Measurements from ENCODE around the gene TEDC1.

The TEDC1 gene

GRCh38 chr14:105473677-105474482 is 17.2 kb upstream of the TEDC1 start (continued):
- peak; percentile 83 for TF ChIP-seq ZBTB10 (tag by site-specific recombination; IDR thresholded peaks at IDR 0.05)
- no peak for TF ChIP-seq HOXD13 (CRISPR knock-in tag; IDR thresholded peaks at IDR 0.05; ENCODE audit: borderline replicate concordance)
- TF ChIP-seq KLF16 (tag by site-specific recombination; IDR thresholded peaks at IDR 0.05): peak; percentile 84; the same call in 1 of the 2 replicates
- no peak for TF ChIP-seq TRIM28 (IDR thresholded peaks at IDR 0.05; ENCODE audit: borderline replicate concordance, low read length)
- no peak for TF ChIP-seq ZNF544 (tag by site-specific recombination; IDR thresholded peaks at IDR 0.05)
- TF ChIP-seq ZNF639 (tag by site-specific recombination; IDR thresholded peaks at IDR 0.05): no peak
- TF ChIP-seq ZNF701 (tag by site-specific recombination; IDR thresholded peaks at IDR 0.05): no peak
- peak; percentile 95 for TF ChIP-seq PATZ1 (tag by site-specific recombination; IDR thresholded peaks at IDR 0.05)
- no peak for TF ChIP-seq ZNF184 (tag by site-specific recombination; IDR thresholded peaks at IDR 0.05)
- TF ChIP-seq ZNF449 (tag by site-specific recombination; IDR thresholded peaks at IDR 0.05): no peak
- no peak for TF ChIP-seq ZNF266 (tag by site-specific recombination; IDR thresholded peaks at IDR 0.05; ENCODE audit: low read depth)
- no peak for TF ChIP-seq PRDM6 (tag by site-specific recombination; IDR thresholded peaks at IDR 0.05)
- TF ChIP-seq ZNF311 (tag by site-specific recombination; IDR thresholded peaks at IDR 0.05; ENCODE audit: borderline replicate concordance): no peak
- TF ChIP-seq GLIS1 (tag by site-specific recombination; IDR thresholded peaks at IDR 0.05): peak; percentile 99
- no peak for TF ChIP-seq YY2 (tag by site-specific recombination; IDR thresholded peaks at IDR 0.05)
- no peak for TF ChIP-seq ZNF223 (tag by site-specific recombination; IDR thresholded peaks at IDR 0.05)
- TF ChIP-seq ZNF274 (IDR thresholded peaks at IDR 0.05; ENCODE audit: low read length): no peak
- no peak for TF ChIP-seq ZNF274 (tag by site-specific recombination; IDR thresholded peaks at IDR 0.05; ENCODE audit: borderline replicate concordance)
- no peak; the same call in 1 of the 2 replicates for TF ChIP-seq ZBTB11 (tag by site-specific recombination; conservative IDR thresholded peaks at IDR 0.05; ENCODE audit: low read depth)
- TF ChIP-seq SP3 (tag by site-specific recombination; IDR thresholded peaks at IDR 0.05): peak; percentile 94
